HepG2 (cell line): ENCODE measurements around the gene AK9. TPM values are rescaled to one million over a fixed set of nuclear protein-coding genes. Genes with fewer than 3 reads are reported as not detected.
"Not testable (repeated sequence)": the region's sequence is repeated elsewhere in the genome, so short reads cannot be mapped to it uniquely, and the experiment has no call there.

Experiments used
- FOXA3 ChIP-seq: IDR thresholded peaks from 2 replicates; pipeline ENCODE4 v1.6.1; 2016; ENCODE audit warnings: missing genetic modification reagents, missing compliant biosample characterization
- KMT2B ChIP-seq: IDR thresholded peaks from 2 replicates; pipeline ENCODE4 v1.6.1; 2016; ENCODE audit warnings: missing genetic modification reagents, missing compliant biosample characterization
- MTA1 ChIP-seq: sonication (generic); formaldehyde crosslinking; IDR thresholded peaks from 2 replicates; pipeline ENCODE4 v1.4.0; 2020; ENCODE audit warnings: missing genetic modification reagents, mild to moderate bottlenecking, borderline replicate concordance
- MYC ChIP-seq: sonication (generic); formaldehyde crosslinking; IDR thresholded peaks from 2 replicates; pipeline ENCODE4 v1.9.0; 2021; ENCODE audit warnings: missing genetic modification reagents, borderline replicate concordance
- PHF8 ChIP-seq: sonication (generic); formaldehyde crosslinking; IDR thresholded peaks from 2 replicates; pipeline ENCODE4 v1.5.0; 2020; ENCODE audit warnings: missing genetic modification reagents
- SAP130 ChIP-seq: IDR thresholded peaks from 2 replicates; pipeline ENCODE4 v1.6.1; 2016; ENCODE audit warnings: low read depth
- SOX6 ChIP-seq, 2 experiments: fragments of 450-650 bp in 1 of 2; sonication (generic) in 1 of 2; formaldehyde crosslinking in 1 of 2; IDR thresholded peaks; 2 replicates each; pipeline versions ENCODE4 v1.4.0 to v1.6.1; 2017 to 2020; ENCODE audit warnings: antibody characterized with exemption in 1 of 2, mild to moderate bottlenecking in 1 of 2, missing genetic modification reagents in 1 of 2
- SP5 ChIP-seq: IDR thresholded peaks from 2 replicates; pipeline ENCODE4 v1.6.1; 2016; ENCODE audit warnings: low read depth, borderline replicate concordance
- YY1 ChIP-seq: IDR thresholded peaks from 2 replicates; pipeline ENCODE4 v1.6.1; 2011; ENCODE audit warnings: low read length, low read depth, moderate library complexity, mild to moderate bottlenecking; ENCODE audit not compliant: insufficient read depth, insufficient replicate concordance
- ZFX ChIP-seq: sonication (generic); formaldehyde crosslinking; IDR thresholded peaks from 2 replicates; pipeline ENCODE4 v1.4.0; 2020; ENCODE audit warnings: mild to moderate bottlenecking, low read depth, missing genetic modification reagents, moderate library complexity
- polyA plus RNA-seq, 8 experiments: library from polyadenylated mRNA; depleted of rRNA in 3 of 8; stranded (reverse) in 7 of 8; unstranded in 1 of 8; fragments of >200 nt; fragmentation: Illumina TruSeq in 4 of 8; extraction: Trizol in 4 of 8; gene quantifications; 2 replicates each; pipeline versions ENCODE4 v1.2.1 to v1.2.3, GENCODE V29; 2011 to 2016; ENCODE audit warnings: low read depth in 4 of 8, missing spikeins in 1 of 8, mixed read lengths in 1 of 8; ENCODE audit not compliant: insufficient read depth in 1 of 8
- total RNA-seq, 5 experiments: library from RNA; depleted of rRNA; stranded (reverse); fragments of >200 nt; fragmentation: Illumina TruSeq; extraction: Trizol; gene quantifications; 2 replicates each; pipeline ENCODE4 v1.2.3, GENCODE V29; 2016; ENCODE audit warnings: low read depth in 1 of 5
- TF ChIP-seq, protein P1 (sequence below): sonication (generic); formaldehyde crosslinking; IDR thresholded peaks from 2 replicates; pipeline ENCODE4 v1.4.0; 2020; ENCODE audit warnings: missing genetic modification reagents
- TF ChIP-seq, protein P2 (sequence below): sonication (generic); formaldehyde crosslinking; IDR thresholded peaks from 2 replicates; pipeline ENCODE4 v1.5.1; 2020; ENCODE audit warnings: mild to moderate bottlenecking, missing genetic modification reagents, moderate library complexity

The AK9 gene
- total and polyA plus RNA-seq, 2 of the 13 experiments (the other 11 are each of a cell fraction or from before 2014, with no cell fraction given), result 3.2 to 4.8 TPM

DNA sequence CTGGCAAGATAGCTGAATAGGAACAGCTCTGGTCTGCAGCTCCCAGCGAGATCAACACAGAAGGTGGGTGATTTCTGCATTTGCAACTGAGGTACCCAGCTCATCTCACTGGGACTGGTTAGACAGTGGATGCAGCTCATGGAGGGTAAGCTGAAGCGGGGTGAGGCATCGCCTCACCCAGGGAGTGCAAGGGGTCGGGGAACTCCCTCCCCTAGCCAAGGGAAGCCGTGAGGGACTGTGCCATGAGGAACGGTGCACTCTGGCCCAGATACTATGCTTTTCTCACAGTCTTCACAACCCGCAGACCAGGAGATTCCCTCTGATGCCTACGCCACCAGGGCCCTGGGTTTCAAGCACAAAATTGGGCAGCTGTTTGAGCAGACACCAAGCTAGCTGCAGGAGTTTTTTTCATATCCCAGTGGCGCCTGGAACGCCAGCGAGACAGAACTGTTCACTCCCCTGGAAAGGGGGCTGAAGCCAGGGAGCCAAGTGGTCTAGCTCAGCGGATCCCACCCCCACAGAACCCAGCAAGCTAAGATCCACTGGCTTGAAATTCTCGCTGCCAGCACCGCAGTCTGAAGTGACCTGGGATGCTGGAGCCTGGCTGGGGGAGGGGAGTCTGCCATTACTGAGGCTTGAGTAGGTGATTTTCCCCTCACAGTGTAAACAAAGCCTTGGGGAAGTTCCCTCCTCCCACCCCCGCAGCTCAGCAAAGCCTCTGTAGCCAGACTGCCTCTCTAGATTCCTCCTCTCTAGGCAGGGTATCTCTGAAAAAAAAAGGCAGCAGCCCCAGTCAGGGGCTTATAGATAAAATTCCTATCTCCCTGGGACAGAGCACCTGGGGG, 12.1 kb downstream of the AK9 start (continued):
- TF ChIP-seq SOX6 (IDR thresholded peaks at IDR 0.05), result not testable (repeated sequence)
- TF ChIP-seq SOX6 (CRISPR knock-in tag; IDR thresholded peaks at IDR 0.05) (peak; percentile 18; the same call in 1 of the 2 replicates), YY1 (peak; percentile 26), ZFX (CRISPR knock-in tag) (0 out of 2 replicates have a peak, but pooled peaks have one; percentile 23), SAP130 (CRISPR knock-in tag) (peak; percentile 37; the same call in 1 of the 2 replicates), PHF8 (CRISPR knock-in tag) (0 out of 2 replicates have a peak, but pooled peaks have one; percentile 28), MTA1 (CRISPR knock-in tag) (peak; percentile 37; the same call in 1 of the 2 replicates), SP5 (CRISPR knock-in tag) (peak; percentile 75; the same call in 1 of the 2 replicates), MYC (peak; percentile 29; the same call in 1 of the 2 replicates), FOXA3 (CRISPR knock-in tag) (peak; percentile 67; the same call in 1 of the 2 replicates), KMT2B (CRISPR knock-in tag) (0 out of 2 replicates have a peak, but pooled peaks have one; percentile 5)
- TF ChIP-seq, protein P1, sequence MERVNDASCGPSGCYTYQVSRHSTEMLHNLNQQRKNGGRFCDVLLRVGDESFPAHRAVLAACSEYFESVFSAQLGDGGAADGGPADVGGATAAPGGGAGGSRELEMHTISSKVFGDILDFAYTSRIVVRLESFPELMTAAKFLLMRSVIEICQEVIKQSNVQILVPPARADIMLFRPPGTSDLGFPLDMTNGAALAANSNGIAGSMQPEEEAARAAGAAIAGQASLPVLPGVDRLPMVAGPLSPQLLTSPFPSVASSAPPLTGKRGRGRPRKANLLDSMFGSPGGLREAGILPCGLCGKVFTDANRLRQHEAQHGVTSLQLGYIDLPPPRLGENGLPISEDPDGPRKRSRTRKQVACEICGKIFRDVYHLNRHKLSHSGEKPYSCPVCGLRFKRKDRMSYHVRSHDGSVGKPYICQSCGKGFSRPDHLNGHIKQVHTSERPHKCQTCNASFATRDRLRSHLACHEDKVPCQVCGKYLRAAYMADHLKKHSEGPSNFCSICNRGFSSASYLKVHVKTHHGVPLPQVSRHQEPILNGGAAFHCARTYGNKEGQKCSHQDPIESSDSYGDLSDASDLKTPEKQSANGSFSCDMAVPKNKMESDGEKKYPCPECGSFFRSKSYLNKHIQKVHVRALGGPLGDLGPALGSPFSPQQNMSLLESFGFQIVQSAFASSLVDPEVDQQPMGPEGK, result peak; percentile 39; the same call in 1 of the 2 replicates
- TF ChIP-seq, protein P2, sequence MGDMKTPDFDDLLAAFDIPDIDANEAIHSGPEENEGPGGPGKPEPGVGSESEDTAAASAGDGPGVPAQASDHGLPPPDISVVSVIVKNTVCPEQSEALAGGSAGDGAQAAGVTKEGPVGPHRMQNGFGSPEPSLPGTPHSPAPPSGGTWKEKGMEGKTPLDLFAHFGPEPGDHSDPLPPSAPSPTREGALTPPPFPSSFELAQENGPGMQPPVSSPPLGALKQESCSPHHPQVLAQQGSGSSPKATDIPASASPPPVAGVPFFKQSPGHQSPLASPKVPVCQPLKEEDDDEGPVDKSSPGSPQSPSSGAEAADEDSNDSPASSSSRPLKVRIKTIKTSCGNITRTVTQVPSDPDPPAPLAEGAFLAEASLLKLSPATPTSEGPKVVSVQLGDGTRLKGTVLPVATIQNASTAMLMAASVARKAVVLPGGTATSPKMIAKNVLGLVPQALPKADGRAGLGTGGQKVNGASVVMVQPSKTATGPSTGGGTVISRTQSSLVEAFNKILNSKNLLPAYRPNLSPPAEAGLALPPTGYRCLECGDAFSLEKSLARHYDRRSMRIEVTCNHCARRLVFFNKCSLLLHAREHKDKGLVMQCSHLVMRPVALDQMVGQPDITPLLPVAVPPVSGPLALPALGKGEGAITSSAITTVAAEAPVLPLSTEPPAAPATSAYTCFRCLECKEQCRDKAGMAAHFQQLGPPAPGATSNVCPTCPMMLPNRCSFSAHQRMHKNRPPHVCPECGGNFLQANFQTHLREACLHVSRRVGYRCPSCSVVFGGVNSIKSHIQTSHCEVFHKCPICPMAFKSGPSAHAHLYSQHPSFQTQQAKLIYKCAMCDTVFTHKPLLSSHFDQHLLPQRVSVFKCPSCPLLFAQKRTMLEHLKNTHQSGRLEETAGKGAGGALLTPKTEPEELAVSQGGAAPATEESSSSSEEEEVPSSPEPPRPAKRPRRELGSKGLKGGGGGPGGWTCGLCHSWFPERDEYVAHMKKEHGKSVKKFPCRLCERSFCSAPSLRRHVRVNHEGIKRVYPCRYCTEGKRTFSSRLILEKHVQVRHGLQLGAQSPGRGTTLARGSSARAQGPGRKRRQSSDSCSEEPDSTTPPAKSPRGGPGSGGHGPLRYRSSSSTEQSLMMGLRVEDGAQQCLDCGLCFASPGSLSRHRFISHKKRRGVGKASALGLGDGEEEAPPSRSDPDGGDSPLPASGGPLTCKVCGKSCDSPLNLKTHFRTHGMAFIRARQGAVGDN (CRISPR knock-in tag), result peak; percentile 43
